ENCODE results near the gene RPAP2. TPM values are rescaled to one million over a fixed set of nuclear protein-coding genes. Genes with fewer than 3 reads are reported as not detected.

The RPAP2 gene
- total and polyA plus RNA-seq, 10 of the 15 experiments (the other 5 are each of a cell fraction or from before 2014, with no cell fraction given), result 11.4 to 39.5 (median 21.7) TPM

DNA sequence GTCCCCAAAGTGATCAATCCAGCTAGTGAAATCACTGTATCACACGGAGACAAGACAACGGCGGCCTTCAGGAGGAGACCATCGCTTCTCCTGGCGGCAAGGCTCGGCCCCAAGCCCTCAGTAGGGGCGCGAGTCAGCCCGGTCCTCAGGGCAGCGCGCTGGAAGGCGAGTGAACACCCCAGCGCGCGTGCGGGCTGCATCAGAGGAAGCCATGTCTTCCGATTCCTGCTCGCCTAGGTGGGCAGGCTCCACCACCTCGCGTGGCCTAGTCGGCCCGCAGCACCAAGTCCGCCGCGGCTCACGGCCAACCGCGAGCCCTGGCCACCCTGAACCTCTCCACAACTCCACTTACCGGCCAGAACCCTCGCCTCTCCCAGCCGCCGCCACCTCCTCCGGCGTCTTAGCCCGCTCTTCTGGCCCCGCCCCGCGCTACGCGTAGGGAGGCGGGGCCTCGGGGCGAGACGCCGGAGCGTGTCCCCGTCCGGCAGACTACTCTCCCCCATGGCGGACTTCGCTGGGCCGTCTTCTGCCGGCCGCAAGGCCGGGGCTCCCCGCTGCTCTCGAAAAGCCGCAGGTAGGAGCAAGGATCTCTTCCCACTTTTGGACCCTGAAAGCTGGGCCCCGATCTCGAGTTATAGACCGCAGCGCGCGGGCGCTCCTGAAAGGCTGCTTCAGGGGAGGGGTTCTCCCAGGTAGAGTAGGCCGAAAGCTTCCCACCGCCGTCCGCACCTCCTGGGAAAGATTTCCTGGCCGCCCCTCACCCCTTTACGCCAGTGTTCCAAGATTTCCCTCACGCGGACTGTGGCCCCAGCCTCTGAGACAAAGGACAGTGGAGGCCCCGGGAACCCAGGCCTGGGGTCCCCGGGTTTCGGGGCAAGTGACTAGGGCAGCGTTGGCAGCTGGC is at the start of gene RPAP2, which contains the start of gene GLMN (continued):
- TF ChIP-seq FOXK2 (IDR thresholded peaks at IDR 0.05), result no peak
- no peak for TF ChIP-seq PRDM15 (CRISPR knock-in tag; IDR thresholded peaks at IDR 0.05)
- TF ChIP-seq IRF4 (IDR thresholded peaks at IDR 0.05; ENCODE audit: low read depth, low read length), result no peak
- TF ChIP-seq RAD21 (IDR thresholded peaks at IDR 0.05; ENCODE audit: insufficient read depth, low read depth, low read length), result no peak
- 0 out of 4 replicates have a peak, but pooled peaks of 1 of the 2 experiments have one; percentile 6 for TF ChIP-seq SRF (IDR thresholded peaks at IDR 0.05; ENCODE audit: low read depth in 2 of 2, low read length in 2 of 2)
- TF ChIP-seq, protein P1, sequence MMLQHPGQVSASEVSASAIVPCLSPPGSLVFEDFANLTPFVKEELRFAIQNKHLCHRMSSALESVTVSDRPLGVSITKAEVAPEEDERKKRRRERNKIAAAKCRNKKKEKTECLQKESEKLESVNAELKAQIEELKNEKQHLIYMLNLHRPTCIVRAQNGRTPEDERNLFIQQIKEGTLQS (IDR thresholded peaks at IDR 0.05; ENCODE audit: borderline replicate concordance, extremely low read depth, low read depth, low read length), result no peak
- TF ChIP-seq, protein P2, sequence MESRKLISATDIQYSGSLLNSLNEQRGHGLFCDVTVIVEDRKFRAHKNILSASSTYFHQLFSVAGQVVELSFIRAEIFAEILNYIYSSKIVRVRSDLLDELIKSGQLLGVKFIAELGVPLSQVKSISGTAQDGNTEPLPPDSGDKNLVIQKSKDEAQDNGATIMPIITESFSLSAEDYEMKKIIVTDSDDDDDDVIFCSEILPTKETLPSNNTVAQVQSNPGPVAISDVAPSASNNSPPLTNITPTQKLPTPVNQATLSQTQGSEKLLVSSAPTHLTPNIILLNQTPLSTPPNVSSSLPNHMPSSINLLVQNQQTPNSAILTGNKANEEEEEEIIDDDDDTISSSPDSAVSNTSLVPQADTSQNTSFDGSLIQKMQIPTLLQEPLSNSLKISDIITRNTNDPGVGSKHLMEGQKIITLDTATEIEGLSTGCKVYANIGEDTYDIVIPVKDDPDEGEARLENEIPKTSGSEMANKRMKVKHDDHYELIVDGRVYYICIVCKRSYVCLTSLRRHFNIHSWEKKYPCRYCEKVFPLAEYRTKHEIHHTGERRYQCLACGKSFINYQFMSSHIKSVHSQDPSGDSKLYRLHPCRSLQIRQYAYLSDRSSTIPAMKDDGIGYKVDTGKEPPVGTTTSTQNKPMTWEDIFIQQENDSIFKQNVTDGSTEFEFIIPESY (IDR thresholded peaks at IDR 0.05), result no peak
- peak; percentile 77 for TF ChIP-seq GATAD2B (conservative IDR thresholded peaks at IDR 0.05; ENCODE audit: low read depth)
- peak; percentile 22; the same call in 1 of the 2 replicates for TF ChIP-seq ZNF207 (IDR thresholded peaks at IDR 0.05; ENCODE audit: borderline replicate concordance)
- no peak for TF ChIP-seq MLLT1 (IDR thresholded peaks at IDR 0.05)
- peak; percentile 72 for TF ChIP-seq LARP7 (IDR thresholded peaks at IDR 0.05)
- TF ChIP-seq, protein P3, sequence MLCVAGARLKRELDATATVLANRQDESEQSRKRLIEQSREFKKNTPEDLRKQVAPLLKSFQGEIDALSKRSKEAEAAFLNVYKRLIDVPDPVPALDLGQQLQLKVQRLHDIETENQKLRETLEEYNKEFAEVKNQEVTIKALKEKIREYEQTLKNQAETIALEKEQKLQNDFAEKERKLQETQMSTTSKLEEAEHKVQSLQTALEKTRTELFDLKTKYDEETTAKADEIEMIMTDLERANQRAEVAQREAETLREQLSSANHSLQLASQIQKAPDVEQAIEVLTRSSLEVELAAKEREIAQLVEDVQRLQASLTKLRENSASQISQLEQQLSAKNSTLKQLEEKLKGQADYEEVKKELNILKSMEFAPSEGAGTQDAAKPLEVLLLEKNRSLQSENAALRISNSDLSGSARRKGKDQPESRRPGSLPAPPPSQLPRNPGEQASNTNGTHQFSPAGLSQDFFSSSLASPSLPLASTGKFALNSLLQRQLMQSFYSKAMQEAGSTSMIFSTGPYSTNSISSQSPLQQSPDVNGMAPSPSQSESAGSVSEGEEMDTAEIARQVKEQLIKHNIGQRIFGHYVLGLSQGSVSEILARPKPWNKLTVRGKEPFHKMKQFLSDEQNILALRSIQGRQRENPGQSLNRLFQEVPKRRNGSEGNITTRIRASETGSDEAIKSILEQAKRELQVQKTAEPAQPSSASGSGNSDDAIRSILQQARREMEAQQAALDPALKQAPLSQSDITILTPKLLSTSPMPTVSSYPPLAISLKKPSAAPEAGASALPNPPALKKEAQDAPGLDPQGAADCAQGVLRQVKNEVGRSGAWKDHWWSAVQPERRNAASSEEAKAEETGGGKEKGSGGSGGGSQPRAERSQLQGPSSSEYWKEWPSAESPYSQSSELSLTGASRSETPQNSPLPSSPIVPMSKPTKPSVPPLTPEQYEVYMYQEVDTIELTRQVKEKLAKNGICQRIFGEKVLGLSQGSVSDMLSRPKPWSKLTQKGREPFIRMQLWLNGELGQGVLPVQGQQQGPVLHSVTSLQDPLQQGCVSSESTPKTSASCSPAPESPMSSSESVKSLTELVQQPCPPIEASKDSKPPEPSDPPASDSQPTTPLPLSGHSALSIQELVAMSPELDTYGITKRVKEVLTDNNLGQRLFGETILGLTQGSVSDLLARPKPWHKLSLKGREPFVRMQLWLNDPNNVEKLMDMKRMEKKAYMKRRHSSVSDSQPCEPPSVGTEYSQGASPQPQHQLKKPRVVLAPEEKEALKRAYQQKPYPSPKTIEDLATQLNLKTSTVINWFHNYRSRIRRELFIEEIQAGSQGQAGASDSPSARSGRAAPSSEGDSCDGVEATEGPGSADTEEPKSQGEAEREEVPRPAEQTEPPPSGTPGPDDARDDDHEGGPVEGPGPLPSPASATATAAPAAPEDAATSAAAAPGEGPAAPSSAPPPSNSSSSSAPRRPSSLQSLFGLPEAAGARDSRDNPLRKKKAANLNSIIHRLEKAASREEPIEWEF (IDR thresholded peaks at IDR 0.05; ENCODE audit: insufficient replicate concordance, low read depth, low read length), result no peak
- TF ChIP-seq BMI1 (IDR thresholded peaks at IDR 0.05; ENCODE audit: borderline replicate concordance), result no peak
- no peak for TF ChIP-seq FOXM1 (IDR thresholded peaks at IDR 0.05; ENCODE audit: low read depth, low read length)
- TF ChIP-seq SPI1 (IDR thresholded peaks at IDR 0.05; ENCODE audit: borderline replicate concordance, insufficient read depth, low read depth, low read length), result no peak
